Neural cell (in vitro differentiated cells): ENCODE measurements around the gene SP140.

Source experiments
- CTCF ChIP-seq: fragments of 450-650 bp; IDR thresholded peaks from 2 replicates; pipeline ENCODE4 v1.5.1; 2014; ENCODE audit warnings: antibody characterized with exemption, mild to moderate bottlenecking, moderate library complexity; ENCODE audit not compliant: poor library complexity, severe bottlenecking
- EP300 ChIP-seq: fragments of 450-650 bp; conservative IDR thresholded peaks from 2 replicates; pipeline ENCODE4 v1.6.1; 2014; ENCODE audit warnings: antibody characterized with exemption, mild to moderate bottlenecking, moderate library complexity; ENCODE audit not compliant: poor library complexity, severe bottlenecking
- EZH2 ChIP-seq: fragments of 200-600, 300-800 bp; shearing (Covaris generic), sonication (generic); IDR thresholded peaks from 2 replicates; pipeline ENCODE4 v1.6.1; 2014; ENCODE audit warnings: antibody characterized with exemption, low read length, borderline replicate concordance, mild to moderate bottlenecking; ENCODE audit not compliant: insufficient read depth, poor library complexity, severe bottlenecking
- POLR2AphosphoS5 ChIP-seq: IDR thresholded peaks from 2 replicates; pipeline ENCODE4 v1.6.1; 2012
- SMC3 ChIP-seq: fragments of 450-650 bp; conservative IDR thresholded peaks from 2 replicates; pipeline ENCODE4 v1.6.1; 2014; ENCODE audit warnings: antibody characterized with exemption, mild to moderate bottlenecking, moderate library complexity; ENCODE audit not compliant: poor library complexity
- TAF1 ChIP-seq: IDR thresholded peaks from 2 replicates; pipeline ENCODE4 v1.6.1; 2012; ENCODE audit warnings: low read depth

DNA sequence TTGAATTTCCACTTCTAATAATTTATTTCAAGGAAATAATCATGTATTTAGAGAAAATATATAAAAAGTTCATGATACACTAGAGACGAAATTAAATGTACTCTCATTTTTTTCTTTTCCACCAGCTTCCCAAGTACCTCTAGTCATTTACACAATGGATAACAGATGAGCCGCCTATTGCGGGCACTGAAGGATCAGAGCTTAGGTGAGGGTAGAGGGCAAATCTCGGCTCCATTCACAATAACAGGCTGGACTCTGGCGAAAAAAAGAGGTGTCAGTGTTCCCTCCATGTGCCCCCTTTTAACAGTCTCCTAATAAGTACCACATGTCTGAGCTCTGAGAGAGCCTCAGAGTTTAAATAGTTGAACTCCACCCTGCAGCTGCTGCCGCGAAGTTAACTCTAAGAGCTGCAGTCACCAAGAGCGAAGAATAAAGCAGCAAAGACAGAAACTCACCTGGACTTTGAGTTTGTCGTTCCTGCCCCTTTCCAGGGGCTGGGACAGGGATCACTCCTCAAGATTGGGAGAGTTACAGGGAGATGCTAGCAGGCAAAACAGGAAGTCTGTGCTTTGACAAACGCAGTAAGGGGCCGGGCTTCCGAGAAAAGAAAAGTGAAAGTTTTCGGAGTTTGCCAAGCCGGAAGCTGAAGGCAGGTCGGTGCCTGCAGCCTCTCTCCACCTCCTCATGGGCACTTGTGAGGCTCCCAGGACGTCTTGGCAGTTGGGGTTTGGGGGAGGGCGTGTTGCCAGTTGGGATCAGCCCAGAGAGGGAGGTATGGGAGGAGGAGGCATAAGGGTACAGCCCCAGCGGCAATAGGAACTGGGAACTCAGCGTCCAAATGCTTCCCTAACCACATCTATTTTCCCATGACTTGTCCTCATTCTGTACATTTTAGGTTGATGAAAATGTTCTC lies 5.9 kb upstream of the SP140 start, which contains the start of gene SP110:
- TF ChIP-seq CTCF: no peak
- no peak for TF ChIP-seq POLR2AphosphoS5
- no peak for TF ChIP-seq EZH2
- no peak for TF ChIP-seq TAF1
- TF ChIP-seq SMC3: no peak
- TF ChIP-seq EP300: no peak
